ENCODE measurements around the gene CLC.
"Not testable (repeated sequence)": the region's sequence is repeated elsewhere in the genome, so short reads cannot be mapped to it uniquely, and the experiment has no call there.

CLC gene

GRCh38 chr19:39737891-39738290 is at the start of gene CLC:
TSS of gene CLC (minus strand) at chr19:39738029. CDS start at chr19:39737952, 77 bp downstream.
- DNase-seq (ENCODE audit: low read depth): no peak

- DNase-seq (ENCODE audit: low read depth): no peak
Measured at GRCh38 chr19:39780894-39781293, 43.1 kb upstream of the CLC start.

GRCh38 chr19:39778763-39779162 is 40.9 kb upstream of the CLC start, which contains the start of gene LEUTX:
TSS of gene LEUTX (plus strand) at chr19:39778854. CDS start at chr19:39778921, 67 bp downstream.
- no peak for DNase-seq (ENCODE audit: low read depth)

DNA sequence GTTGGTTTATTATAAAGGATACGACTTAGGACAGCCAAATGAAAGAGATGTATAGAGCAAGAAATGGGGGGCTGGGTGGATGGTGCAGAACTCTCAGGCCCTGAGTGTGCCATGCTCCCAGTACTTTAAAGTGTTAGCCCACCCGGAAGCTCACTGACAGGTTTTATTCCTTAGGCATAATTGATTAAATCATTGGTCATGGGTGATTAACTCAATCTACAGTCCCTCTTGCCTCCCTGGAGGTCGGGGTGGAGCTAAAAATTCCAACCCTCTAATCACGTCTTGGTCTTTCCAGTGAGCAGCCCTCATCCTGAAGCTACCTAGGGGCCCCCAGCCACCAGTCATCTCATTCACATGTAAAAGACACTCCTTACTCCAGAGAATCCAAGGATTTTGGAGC is 31.0 kb upstream of the CLC start:
- no peak for DNase-seq (ENCODE audit: low read depth)

DNA sequence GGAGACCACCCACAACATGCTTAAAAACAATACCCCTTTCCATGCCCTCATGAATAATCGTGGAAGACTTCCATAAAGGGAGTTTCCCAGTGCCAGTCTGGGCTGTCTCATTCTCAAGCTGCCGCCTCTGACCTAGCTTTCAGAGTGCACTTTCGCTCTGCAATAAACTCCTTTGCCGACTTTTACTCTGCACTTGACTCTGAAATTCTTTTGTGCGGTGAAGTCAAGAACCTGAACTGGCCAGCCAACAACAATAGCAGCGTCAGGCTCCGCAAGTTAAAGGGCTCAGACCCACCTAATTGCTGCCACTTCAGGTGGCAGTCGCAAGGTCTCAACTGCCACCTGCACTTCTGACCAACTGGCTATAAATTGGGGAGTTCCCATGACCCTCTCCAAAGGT is 30.5 kb upstream of the CLC start:
- DNase-seq (ENCODE audit: low read depth): no peak

DNA sequence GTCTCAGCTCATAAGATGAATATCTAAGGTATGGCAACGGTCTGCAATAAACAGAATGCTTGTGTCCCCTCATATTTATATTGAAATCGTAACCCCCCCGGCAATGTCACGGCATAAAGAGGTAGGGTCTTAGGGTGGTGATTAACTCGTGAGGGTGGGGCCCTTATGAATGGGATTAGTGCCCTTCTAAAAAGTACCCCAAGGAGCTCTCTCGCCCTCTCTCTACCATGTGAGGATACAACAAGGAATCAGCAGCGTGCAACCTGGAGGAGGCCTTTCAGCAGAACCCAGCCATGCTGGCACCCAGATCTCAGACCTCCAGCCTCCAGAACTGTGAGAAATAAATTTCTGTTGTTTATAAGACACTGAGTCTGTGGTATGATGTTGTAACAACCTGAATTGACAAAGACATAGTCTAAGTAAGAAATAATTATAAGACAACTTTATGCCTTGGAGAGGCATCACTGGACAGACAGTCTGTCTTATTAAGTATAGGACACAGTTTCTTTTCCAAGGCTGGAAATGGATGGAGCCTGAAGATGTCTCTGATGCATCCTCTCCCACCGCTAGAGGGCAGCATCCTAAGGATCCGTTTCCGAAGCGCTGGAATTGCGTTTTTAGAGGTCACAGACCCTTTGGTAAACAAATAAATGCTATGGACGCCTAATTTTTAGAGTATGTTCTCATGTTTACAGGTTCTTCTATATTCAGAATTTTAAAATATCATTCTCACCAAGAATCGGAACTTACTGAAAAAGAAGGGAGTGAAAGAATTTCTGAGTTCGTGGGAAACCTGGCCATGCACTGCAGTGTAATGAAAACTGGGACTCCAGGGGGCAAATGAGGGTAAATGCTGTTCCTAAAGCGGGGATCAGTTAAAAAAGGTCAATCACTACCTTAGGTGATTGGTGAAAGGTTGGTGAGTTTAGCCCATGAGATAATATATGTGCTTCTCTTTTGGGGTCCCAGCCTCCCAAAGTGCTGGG is 27.6 kb upstream of the CLC start:
- DNase-seq (ENCODE audit: low read depth): peak; percentile 55

- not testable (repeated sequence) for DNase-seq (ENCODE audit: low read depth)
Measured at GRCh38 chr19:39761851-39762250, 24.0 kb upstream of the CLC start.

GRCh38 chr19:39759457-39760184 is 21.8 kb upstream of the CLC start:
- no peak for DNase-seq (ENCODE audit: low read depth)

DNA sequence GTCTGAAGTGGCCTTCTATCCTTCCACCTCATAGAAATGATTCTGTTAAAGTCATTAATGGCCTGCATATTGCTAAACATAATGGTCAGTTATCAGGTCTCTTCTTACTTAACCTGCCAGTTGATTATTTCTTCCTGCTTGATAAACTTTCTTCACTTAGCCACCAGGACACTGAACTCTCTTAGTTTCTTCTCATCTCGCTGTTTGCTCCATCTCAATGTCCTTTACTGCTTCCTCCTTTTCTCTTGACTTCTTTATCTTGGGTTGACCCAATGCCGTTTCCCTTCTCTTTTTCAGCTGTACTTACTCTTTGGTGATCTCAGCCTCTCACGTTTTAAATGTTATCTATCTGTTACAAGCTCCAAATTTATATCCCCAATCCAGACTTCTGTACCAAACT is 17.1 kb upstream of the CLC start:
- DNase-seq (ENCODE audit: low read depth): no peak

DNA sequence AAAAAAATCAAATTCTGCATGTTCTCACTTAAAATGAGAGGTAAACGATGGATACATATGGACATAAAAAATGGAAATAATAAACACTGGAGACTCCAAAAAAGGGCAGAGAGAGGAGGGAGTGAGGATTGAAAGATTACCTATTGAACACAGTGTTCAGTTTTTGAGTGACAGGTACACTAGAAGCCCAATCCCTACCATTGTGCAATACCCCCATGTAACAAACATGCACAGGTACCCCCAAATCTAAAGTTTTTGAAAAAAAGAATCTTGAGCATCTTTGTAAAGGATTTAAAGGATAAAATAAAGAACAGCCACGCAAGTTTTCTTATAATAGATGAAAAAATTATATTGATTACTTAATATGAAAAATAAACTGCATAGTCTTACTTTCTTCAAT is 16.7 kb upstream of the CLC start:
- DNase-seq (ENCODE audit: low read depth): no peak

GRCh38 chr19:39752795-39753194 is 15.0 kb upstream of the CLC start:
- no peak for DNase-seq (ENCODE audit: low read depth)

DNA sequence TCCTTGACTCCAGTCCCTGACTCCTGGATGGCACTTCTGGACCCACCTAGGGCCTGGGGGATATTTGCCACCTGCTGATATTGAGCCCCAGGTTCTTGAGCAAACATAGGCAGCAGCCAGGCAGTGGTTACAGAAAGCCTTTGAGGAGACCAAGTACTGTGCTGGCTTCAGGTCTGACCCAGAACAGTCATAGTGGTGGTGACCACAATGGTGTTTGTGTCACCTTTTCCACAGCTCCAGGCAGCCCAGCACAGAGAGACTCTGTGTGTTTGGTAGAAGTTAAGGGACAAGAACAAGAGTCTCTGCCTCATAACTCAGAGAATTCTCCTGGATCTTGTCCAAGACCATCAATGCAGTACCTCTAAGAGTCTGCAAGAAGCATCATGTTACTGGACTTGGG is 14.6 kb upstream of the CLC start:
- DNase-seq (ENCODE audit: low read depth): no peak

- DNase-seq (ENCODE audit: low read depth): no peak
Measured at GRCh38 chr19:39749981-39750380, 12.2 kb upstream of the CLC start.

GRCh38 chr19:39746836-39747529 is 9.2 kb upstream of the CLC start:
- DNase-seq (ENCODE audit: low read depth): no peak

DNA sequence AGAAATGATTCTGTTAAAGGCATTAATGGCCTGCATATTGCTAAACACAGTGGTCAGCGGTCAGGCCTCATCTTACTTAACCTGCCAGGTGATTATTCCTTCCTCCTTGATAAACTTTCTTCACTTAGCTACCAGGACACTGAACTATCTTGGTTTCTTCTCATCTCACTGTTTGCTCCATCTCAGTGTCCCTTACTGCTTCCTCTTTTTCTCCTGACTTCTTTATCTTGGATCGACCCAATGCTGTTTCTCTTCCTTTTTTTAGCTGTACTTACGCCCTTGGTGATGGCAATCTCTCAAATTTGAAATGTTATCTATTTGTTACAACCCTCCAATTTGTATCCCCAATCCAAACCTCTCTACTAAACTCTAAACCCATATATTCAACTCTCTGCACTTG is 7.8 kb upstream of the CLC start:
- no peak for DNase-seq (ENCODE audit: low read depth)

DNA sequence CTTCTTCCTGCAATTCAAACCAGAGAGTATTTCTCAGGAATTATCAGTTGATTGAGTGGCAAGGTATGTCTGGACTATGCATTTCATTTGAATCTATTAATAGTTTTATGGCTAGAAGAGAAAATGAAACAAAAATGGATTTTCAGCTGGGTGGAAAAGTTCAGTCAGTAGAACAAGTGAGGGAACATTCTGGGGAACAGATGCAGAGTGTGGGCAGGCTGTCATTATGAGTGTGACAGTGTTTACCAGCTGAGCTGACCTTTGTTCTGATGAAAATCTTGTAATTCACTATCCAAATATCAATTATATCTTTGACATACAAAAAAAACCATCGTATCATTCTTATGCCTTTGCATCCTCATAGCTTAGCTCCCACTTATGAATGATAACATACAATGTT is 2.6 kb upstream of the CLC start:
- no peak for DNase-seq (ENCODE audit: low read depth)

DNA sequence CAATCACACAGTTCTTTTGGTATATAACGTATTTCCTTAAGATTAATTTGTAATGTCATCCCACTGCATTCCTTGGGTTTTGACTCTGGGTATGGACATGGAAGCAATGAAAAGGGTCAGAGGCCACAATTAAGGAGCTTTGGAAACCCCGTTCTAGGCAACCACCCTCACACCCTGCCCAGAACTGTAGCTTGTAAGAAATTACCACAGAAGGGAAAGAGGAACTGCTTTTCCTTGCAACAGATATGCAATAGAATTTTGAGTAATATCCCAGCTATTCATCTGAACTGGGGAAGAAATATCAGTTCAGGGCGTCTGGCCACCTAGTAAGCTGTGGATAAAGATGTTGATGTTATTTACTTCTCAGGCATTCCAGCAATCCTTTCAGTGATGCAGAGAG is 985 bp upstream of the CLC start:
- DNase-seq (ENCODE audit: low read depth): no peak

- DNase-seq (ENCODE audit: low read depth): no peak
Measured at GRCh38 chr19:39737351-39737750, 478 bp downstream of the CLC start.

DNA sequence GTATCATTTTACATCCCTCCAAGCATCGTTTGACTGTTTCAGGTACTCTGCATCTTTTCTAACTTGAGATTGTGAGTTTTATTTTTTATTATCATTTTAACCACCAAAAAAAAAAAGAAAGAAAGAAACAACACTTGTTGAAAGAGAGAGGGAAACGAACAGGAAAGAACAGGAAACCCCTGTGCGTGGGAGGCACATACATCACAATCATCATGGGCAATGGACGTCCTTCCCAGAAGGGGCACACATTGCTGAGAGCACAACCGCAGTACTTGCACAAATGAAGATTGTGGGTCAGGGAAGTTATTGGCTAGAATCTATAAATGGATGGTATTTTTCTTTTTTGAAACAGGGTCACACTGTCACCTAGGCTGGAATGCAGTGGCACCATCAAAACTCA is 1.7 kb downstream of the CLC start:
- no peak for DNase-seq (ENCODE audit: low read depth)

GRCh38 chr19:39735688-39736087 is 2.1 kb downstream of the CLC start:
- DNase-seq (ENCODE audit: low read depth): no peak

DNA sequence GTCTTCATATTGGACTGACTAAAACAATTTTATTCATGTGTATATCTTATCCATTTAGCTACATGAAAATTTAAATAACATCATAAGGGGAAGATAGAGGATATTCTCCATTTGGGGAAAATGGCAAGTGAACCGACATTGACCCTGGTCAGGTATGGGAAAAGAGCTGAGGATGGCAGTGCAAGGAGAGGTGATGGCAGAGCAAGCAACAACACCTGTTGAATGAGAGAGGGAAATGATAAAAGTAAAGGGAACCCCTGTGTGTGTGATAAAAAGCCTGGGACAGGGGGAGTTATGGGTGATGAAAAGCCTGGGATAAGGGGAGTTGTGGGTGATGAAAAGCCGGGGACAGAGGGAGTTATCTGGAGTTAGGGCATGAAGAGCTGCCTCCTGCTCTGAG is 4.0 kb downstream of the CLC start:
- DNase-seq (ENCODE audit: low read depth): no peak

DNA sequence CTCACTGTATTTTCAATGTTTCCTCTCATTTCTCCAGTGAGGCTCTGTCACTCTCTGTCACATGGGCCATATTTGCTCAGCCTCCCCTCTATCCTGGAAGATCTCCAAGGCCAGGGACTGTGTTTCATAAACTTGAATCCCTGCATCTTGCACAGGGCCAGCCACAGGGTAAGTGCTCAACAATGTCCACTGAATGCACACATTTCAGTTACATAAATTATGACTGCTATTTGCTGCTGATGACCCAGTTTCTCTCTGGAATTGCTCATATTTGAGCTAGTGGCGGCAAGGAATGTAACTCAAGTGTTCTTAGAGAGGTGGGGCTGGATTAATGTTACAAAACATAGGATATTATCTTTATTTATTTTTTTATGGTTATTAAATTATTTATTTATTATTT is 6.1 kb downstream of the CLC start:
- DNase-seq (ENCODE audit: low read depth): no peak

DNA sequence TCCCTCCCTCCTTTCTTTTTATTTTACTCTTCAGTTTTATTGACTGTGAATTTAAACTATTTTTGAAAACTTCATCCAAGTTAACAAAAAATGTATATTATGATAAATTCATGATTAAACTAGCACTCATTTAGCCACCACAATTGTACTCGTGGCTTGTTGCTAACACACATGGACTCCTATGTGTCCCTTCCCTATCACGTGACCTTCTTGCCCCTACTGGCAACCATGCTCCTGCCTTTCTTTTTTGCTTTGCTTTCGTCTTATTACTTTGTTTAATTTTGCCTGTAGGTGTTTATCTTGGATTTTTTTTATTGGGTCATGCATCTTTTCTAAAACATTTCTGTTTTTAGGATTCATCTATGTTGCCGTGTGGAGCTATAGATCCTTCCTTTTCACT is 8.2 kb downstream of the CLC start:
- DNase-seq (ENCODE audit: low read depth): no peak

Measured in EH (cell line).